Spleen (tissue), 7 donors: ENCODE results near the gene PPP1R14B.

ENCODE experiments used
- CTCF ChIP-seq, 11 experiments: fragments of 200-600 bp in 7 of 11; fragments of 450-650 bp in 4 of 11; sonication (generic) in 4 of 11; IDR thresholded peaks in 8 of 11; conservative IDR thresholded peaks in 3 of 11; 1 replicate in 7 of 11; 2 replicates in 4 of 11; pipeline versions ENCODE4 v1.4.0 to v1.8.0; 2016 to 2021; ENCODE audit warnings: antibody characterized with exemption in 11 of 11, inconsistent platforms in 4 of 11, mild to moderate bottlenecking in 1 of 11
- POLR2A ChIP-seq, 3 donors: fragments of 450-650 bp; IDR thresholded peaks; one replicate each; pipeline ENCODE4 v1.5.1; 2017; ENCODE audit warnings: antibody characterized with exemption in 3 of 3, mild to moderate bottlenecking in 1 of 3
- donor health status: DM: no; HTN: no; CAD: no; lungs with moderate emphysema.
- donor health status: DM: no; HTN: no; CAD: no.
- donor health status: DM: no; HTN: no; CAD: no.

- TF ChIP-seq CTCF (IDR thresholded peaks at IDR 0.05 in 8 of 11, conservative IDR thresholded peaks at IDR 0.05 in 3 of 11) (no peak), POLR2A (IDR thresholded peaks at IDR 0.05) (no peak)
Measured at GRCh38 chr11:64250415-64251015, 3.8 kb upstream of the PPP1R14B start.
